ENCODE data around the gene NUSAP1.
A peak's percentile ranks its signal among the peaks of the same experiment; 100 is the strongest.
"Not testable (repeated sequence)": the region's sequence is repeated elsewhere in the genome, so short reads cannot be mapped to it uniquely, and the experiment has no call there.

NUSAP1 gene

DNA sequence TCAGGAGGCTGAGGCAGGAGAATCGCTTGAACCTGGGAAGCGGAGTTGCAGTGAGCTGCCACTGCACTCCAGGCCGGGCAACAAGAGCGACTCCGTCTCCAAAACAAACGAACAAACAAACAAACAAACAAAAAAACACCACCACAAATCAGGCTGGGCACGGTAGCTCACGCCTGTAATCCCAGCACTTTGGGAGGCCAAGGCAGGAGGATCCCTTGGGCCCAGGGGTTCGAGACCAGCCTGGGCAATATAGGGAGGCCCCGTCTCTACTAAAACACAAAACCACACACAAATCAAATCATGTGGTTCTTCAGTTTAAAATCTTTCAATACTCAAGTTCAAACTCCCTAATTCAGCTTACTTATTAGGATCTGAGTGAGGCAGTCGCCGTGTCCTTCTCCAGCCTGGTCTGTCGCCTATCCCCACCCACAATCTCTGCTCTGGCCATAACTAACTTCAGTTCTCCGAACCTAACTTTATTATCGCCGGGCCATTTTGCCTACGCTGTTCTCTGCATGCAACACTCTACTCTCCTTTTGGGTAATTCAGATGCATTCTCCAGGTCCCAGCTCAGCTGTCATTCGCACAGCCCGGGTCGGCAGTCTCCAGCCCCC lies 83.6 kb downstream of the NUSAP1 start:
- no peak for DNase-seq (ENCODE audit: low spot score)

DNA sequence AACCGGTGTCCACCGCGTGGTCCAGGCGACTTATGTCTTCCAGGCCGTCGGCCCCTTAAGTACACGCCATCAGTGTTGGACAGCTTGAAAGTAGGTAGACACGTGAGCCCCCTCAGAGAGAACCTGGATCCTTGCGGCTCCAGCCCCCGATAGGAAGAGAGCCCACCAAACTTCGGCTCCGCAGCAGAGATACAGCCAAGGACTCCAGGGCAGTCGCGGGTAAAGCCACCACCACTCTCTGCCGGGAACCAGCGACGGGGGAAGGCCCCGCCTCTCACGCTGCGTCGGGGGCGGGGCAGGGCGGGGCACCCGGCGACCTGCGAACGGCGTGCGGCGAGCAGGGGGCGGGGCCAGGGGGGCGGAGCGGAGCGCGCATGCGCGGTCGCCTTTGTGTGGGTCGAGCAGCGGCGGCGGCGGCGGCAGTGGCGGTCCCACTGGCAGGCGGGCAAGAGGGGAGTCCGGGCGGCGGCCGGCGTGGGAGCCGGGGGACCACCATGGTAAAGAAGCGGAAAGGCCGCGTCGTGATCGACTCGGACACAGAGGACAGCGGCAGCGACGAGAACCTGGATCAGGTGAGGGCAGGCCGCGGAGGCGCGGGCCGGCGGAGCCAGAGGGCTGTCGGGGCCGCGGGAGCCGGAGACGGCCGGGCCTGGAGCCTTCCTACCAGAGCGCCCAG lies 84.2 kb downstream of the NUSAP1 start, which contains the start of gene RTF1:
Gene RTF1 (plus strand): TSS at position 354 of the 676 bp plus-strand sequence. CDS start 21 bp downstream, at position 375.
- peak; percentile 76 for DNase-seq (ENCODE audit: low spot score)

DNA sequence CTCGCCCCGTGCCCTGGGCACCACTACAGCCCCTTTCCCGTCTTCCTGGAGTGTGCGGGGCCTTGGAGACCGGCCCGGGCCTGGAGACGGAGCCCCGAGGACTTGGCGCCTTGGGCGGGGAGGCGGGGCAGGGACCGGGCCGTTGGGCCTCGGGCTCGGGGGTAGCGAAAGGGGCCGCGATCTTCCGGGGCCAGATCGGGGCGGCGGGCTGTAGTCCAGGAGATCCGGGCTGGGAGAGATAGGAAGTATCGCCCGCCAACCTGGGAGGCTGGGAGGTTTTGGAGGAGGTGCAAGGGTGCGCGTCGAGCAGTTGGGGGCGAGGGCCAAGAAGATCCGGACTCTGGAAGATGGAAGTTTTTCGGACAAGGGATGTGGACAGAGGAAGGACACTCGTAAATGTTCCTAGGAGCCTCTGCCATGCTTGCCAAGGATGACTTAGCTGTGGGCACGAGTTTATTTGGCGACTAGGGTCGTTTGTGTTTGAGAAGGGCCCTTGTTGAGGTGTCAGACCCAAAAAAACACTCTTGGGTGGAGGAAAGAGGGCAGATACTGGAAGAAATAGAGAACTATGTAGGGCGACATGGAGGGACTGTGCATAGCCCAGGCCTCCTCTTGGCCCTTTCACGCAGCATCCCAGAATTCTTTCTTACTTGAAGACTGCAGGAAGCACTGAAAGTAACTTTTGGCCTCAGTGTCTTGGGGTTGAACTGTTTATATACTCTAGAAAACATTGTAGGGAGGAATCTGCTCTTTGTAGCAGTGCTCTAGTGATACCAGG lies 84.9 kb downstream of the NUSAP1 start:
- peak; percentile 16 for DNase-seq (ENCODE audit: low spot score)

DNA sequence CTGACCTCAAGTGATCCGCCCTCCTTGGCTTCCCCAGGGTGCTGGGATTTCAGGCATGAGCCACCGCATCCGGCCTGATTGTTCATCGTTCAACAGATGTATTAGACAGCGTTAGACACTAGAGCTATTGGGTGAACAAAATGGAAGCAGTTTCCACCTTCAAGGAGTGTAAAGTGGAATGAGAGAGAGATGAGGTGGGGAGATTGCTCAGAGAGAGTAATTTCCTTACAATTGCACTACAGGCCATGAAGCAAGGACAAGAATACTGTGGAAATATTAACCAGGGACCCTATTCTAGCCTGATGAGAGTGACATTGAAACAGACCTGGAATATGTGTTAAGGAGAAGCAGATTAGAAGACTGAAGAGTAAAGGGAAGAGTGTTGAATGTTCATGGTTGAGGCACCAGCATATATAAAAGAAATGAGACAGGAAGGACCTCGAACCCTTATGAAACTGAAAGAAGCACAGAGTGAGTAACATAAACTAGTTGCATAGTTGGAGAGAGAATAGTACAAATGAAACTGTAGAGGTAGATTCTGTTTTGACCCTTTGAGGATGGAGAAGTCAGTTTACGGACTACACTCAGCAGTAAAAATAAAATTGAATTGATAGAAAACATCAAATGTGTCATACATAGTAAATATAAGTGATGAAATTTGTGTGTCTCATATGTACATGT lies 91.4 kb downstream of the NUSAP1 start:
- DNase-seq (ENCODE audit: low spot score), result no peak

DNA sequence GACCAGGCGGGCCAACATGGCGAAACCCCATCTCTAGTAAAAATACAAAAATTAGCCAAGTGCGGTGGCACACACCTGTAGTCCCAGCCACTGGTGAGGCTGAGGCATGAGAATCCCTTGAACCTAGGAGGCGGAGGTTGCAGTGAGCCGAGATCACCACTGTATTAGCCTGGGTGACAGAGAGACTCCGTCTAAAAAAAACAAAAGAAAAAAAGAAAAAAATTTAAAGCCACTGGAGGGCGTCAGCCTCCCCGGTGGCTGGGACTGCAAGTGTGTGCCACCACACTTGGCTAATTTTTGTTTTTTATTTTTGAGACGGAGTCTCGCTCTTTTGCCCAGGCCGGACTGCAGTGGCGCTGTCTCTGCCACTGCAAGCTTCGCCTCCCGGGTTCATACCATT lies 92.1 kb downstream of the NUSAP1 start:
- no peak for DNase-seq (ENCODE audit: low spot score)

DNA sequence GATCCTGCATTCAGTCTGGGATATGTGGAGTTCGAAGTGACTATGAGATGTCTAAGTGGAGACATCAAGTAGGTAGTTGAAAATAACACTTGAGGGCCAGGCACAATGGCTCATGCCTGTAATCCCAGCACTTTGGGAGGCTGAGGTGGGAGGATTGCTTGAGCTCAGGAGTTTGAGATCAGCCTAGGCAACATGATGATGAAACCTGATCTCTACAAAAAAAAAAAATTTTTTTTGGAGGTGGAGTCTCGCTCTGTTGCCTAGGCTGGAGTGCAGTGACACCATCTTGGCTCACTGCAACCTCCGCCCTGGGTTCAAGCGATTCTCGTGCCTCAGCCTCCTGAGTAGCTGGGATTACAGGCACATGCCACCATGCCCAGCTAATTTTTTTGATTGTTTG lies 93.2 kb downstream of the NUSAP1 start:
- DNase-seq (ENCODE audit: low spot score), result not testable (repeated sequence)

DNA sequence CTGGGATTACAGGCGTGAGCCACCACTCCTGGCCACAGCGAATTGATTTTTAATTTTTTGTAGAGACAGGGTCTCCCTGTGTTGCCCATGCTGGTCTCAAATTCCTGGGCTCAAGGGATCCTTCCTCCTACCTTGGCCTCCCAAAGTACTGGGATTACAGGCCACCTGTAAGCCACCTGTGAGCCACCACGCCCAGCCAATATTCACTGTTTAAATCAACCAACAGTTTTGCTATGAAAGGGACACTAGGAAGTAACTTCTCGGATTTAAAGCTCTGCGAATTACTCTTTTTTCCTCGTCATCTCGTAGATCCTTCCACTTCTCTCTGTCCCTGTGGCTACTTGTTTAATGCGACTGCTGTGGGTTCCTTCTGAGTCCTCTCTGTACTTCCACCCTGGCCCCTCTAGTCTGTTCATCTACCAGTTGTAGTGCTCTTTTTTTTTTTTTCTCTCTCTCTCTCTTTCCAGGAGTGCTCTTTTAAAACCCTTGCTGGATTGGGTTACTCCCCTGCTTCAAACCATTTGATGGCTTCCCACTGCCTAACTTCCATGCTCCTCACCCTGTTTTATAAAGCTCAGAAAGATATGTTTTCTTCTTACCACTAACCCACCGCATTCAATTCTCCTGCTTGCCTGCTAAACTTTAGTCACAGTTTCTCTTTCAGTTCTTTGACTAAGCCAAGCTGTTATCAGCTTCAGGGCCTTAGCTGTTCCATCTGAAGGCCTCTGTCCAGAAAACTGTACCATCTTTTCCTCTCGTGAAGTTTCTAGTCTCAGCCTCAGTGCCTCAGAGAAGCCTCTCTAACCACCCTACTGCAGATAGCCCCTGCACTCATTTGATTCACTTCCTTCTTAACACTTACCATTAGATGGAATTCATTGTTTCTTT lies 96.6 kb downstream of the NUSAP1 start:
- no peak for DNase-seq (ENCODE audit: low spot score)
